ENCODE data around the gene TSNAXIP1.
"Not testable (repeated sequence)": the region's sequence is repeated elsewhere in the genome, so short reads cannot be mapped to it uniquely, and the experiment has no call there.

Gene TSNAXIP1

GRCh38 chr16:67825906-67826305 is 19.2 kb downstream of the TSNAXIP1 start:
- in situ Hi-C loops (cut with MboI; ENCODE audit: low pct_unique_long_range_greater_than_20kb, low sequenced_read_pairs, unreplicated experiment) = no loop called here
- TF ChIP-seq CTCF (IDR thresholded peaks at IDR 0.05; ENCODE audit: extremely low read depth, insufficient read depth, missing control alignments) = no peak
- no peak for DNase-seq (ENCODE audit: low spot score)

GRCh38 chr16:67828651-67829050 is 22.0 kb downstream of the TSNAXIP1 start:
- no peak for TF ChIP-seq CTCF (IDR thresholded peaks at IDR 0.05; ENCODE audit: extremely low read depth, insufficient read depth, missing control alignments)
- in situ Hi-C loops (cut with MboI; ENCODE audit: low pct_unique_long_range_greater_than_20kb, low sequenced_read_pairs, unreplicated experiment) = no loop called here
- DNase-seq (ENCODE audit: low spot score) = no peak

GRCh38 chr16:67833030-67833414 is 26.3 kb downstream of the TSNAXIP1 start:
- no peak for TF ChIP-seq CTCF (IDR thresholded peaks at IDR 0.05; ENCODE audit: extremely low read depth, insufficient read depth, missing control alignments)
- no peak for DNase-seq (ENCODE audit: low spot score)
- in situ Hi-C loops (cut with MboI; ENCODE audit: low pct_unique_long_range_greater_than_20kb, low sequenced_read_pairs, unreplicated experiment) = no loop called here

GRCh38 chr16:67833415-67834241 is 26.9 kb downstream of the TSNAXIP1 start:
- TF ChIP-seq CTCF (IDR thresholded peaks at IDR 0.05; ENCODE audit: extremely low read depth, insufficient read depth, missing control alignments) = no peak
- in situ Hi-C loops (cut with MboI; ENCODE audit: low pct_unique_long_range_greater_than_20kb, low sequenced_read_pairs, unreplicated experiment) = no loop called here
- DNase-seq (ENCODE audit: low spot score) = peak; percentile 97

GRCh38 chr16:67834242-67834614 is 27.5 kb downstream of the TSNAXIP1 start:
- no peak for TF ChIP-seq CTCF (IDR thresholded peaks at IDR 0.05; ENCODE audit: extremely low read depth, insufficient read depth, missing control alignments)
- no peak for DNase-seq (ENCODE audit: low spot score)
- in situ Hi-C loops (cut with MboI; ENCODE audit: low pct_unique_long_range_greater_than_20kb, low sequenced_read_pairs, unreplicated experiment) = no loop called here

- in situ Hi-C loops (cut with MboI; ENCODE audit: low pct_unique_long_range_greater_than_20kb, low sequenced_read_pairs, unreplicated experiment) = not testable (repeated sequence)
Observed at GRCh38 chr16:67837190-67837589, 30.5 kb downstream of the TSNAXIP1 start.

GRCh38 chr16:67837811-67838210 is 31.1 kb downstream of the TSNAXIP1 start:
- in situ Hi-C loops (cut with MboI; ENCODE audit: low pct_unique_long_range_greater_than_20kb, low sequenced_read_pairs, unreplicated experiment) = no loop called here
- TF ChIP-seq CTCF (IDR thresholded peaks at IDR 0.05; ENCODE audit: extremely low read depth, insufficient read depth, missing control alignments) = no peak
- DNase-seq (ENCODE audit: low spot score) = no peak

More at GRCh38 chr16:67837190-67837589, 30.5 kb downstream of the TSNAXIP1 start:
- DNase-seq (ENCODE audit: low spot score) = not testable (repeated sequence)
